Femur (tissue), 1 donor: ENCODE measurements around the gene CSTPP1.
"Not testable (repeated sequence)": the region's sequence is repeated elsewhere in the genome, so short reads cannot be mapped to it uniquely, and the experiment has no call there.

ENCODE experiments used
- DNase-seq: peaks from one replicate; pipeline ENCODE4 v3.0.0-alpha.2; 2017

The CSTPP1 gene

GRCh38 chr11:46961041-46961440 lies 24.5 kb downstream of the CSTPP1 start:
- DNase-seq: no peak

- not testable (repeated sequence) for DNase-seq
Measured at GRCh38 chr11:46961886-46962285, 25.3 kb downstream of the CSTPP1 start.

GRCh38 chr11:46963844-46964243 lies 27.3 kb downstream of the CSTPP1 start:
- no peak for DNase-seq

- no peak for DNase-seq
Measured at GRCh38 chr11:46966773-46967172, 30.2 kb downstream of the CSTPP1 start.

GRCh38 chr11:46967962-46968361 lies 31.4 kb downstream of the CSTPP1 start:
- no peak for DNase-seq

DNA sequence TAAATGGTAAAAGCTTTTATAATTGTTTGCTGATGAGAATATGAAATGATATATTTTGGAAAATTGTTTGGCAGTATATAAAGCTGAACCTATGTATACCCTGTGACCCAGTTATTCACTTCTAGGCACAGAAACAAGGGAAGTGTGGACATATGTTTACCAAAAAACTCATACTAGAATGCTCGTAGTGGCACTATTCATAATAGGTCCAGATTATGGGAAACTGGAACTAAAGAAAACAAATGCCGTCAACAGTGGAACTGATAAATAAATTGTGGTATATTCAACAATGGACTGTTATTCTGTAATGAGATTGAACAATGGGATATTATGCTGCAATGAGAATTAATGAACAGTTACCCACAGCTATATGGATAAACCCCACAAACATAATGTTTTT lies 32.8 kb downstream of the CSTPP1 start:
- DNase-seq: no peak

GRCh38 chr11:46970913-46971625 lies 34.5 kb downstream of the CSTPP1 start:
- DNase-seq: no peak

GRCh38 chr11:46972343-46972742 lies 35.8 kb downstream of the CSTPP1 start:
- no peak for DNase-seq

- DNase-seq: no peak
Measured at GRCh38 chr11:46972821-46973220, 36.3 kb downstream of the CSTPP1 start.

DNA sequence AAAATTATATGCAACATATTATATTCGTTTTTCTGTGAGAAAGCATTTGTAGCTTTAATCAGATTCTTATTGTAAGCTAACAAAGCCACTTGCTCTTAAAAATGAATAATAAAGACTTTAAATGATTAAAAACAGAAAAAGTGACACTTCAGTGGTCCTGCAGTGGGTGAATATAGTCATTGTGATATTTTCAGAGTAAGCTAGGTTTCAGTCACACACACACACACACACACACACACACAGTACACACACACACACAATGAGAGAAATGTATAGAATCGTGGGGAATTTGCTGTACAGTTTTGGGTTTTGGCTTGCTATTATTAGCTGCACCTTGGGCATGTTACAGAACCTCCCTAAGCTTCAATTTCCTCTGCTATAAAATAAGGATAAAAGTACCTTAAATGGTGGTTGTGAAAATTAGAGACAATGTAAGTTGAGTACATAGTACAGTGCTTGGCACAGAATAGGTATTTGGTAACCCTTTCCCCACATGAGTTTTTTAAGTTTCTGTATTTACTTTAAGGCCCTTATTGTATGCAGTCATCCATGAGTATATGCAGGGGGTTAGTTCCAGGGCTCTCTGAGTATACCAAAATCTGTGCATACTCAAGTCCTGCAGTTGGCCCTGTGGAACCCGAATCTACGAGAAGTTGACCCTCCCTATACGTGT lies 39.8 kb downstream of the CSTPP1 start:
- no peak for DNase-seq

GRCh38 chr11:46977038-46977813 lies 40.7 kb downstream of the CSTPP1 start:
- DNase-seq: peak; percentile 21

DNA sequence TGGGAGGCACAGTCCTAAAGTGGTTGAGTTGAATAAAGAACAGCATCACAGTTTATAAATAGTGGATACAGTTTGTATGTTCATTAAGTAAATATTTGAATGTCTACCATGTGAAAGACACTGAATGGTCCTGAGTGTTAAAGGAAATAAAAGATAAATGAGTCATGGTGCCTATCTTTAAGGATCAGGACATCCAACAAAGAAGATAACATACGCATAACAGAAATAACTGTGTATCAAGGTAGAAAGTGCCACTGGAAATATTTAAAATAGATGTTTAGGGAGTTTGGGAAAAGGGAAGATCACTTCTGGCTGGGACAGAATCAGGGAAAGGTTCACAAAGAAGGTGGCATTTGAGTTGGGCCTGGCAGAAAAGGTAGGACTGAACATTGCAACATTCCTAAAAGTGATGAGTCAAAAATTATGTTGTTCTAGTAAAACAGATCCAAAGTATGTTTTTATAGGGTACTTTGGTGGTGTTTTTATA lies 41.5 kb downstream of the CSTPP1 start:
- no peak for DNase-seq

DNA sequence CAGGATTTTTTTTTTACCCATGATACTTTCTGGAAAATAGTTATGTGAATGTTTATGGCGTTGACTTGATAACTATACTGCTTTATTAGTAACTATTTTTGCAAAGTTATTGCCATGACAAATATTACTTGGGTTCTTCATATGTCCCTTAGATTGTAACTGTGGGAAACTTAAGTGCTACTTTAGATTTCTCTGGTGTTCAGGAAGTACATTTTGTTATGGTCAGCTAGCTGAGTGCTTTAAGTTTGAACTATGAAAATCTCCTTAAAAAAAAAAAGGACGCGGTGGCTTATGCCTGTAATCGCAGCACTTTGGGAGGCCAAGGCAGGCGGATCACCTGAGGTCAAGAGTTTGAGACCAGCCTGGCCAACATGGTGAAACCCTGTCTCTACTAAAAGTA lies 42.8 kb downstream of the CSTPP1 start:
- DNase-seq: no peak

DNA sequence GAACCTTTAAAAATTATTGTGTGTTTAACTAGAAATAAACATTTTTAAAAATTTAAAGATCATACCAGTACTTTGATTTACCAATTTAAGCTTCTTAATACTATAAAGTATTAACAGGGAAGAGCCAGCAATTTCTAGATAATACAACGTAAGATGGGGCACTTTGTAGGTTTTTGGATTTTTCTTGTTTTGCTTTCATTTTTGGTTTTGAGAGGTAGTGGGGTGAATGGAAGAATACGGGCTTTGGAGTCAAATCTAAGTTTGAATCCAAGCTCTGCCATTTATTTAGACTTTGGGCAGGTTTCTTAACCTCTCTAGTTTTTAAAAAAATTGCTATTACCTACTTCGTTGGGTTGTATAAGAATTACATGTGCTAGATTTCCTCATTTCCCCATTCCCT lies 44.9 kb downstream of the CSTPP1 start:
- no peak for DNase-seq

DNA sequence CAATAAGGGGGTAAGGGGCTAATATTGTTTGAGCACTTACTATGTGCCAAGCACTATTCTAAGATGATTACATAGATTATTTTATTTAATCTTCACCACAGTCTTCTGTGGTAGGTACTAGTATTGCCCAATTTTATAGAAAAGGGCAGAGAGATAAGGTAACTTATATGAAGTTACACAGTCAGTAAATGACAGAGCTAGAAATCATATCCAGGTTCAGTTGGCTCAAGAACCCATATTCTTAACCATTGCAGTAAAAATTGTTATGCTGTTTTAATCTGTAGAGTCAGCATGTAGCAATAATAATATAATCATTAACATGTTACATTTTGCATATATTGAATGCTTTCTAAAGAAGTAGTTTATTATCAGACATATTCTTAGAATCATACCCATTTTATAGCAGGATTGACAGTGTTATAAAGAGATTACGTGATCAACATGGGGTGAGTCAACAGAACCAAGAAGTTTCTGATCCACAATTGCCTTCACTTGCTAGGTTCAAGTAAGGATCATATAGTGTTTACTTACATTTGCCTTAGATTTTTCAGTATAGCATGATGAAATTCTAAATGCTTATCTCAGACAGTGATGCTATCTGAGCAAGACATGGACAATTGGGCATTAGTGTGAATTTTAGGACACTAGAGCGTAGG lies 46.4 kb downstream of the CSTPP1 start:
- DNase-seq: no peak

- DNase-seq: no peak
Measured at GRCh38 chr11:46983598-46983997, 47.0 kb downstream of the CSTPP1 start.

- DNase-seq: no peak
Measured at GRCh38 chr11:46984548-46984947, 48.0 kb downstream of the CSTPP1 start.

DNA sequence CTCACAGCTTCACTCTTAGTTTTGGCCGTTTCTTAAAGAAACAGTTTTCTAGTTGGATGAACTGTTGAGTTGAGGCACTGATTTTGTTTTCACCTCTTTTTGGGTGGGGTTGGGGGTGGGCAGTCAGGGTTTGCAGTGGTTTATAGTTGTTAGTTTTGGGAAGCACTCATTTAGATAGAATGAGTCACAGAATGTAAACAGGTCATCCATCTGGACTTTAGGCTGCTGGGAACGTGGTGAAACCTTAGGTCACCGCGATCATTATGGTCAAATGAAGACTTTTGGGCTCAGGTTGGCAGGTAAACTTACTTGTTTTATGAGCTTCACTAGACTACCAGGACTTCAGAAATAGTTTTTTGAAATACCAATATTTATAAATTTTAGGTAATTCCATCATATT lies 48.4 kb downstream of the CSTPP1 start:
- DNase-seq: no peak

DNA sequence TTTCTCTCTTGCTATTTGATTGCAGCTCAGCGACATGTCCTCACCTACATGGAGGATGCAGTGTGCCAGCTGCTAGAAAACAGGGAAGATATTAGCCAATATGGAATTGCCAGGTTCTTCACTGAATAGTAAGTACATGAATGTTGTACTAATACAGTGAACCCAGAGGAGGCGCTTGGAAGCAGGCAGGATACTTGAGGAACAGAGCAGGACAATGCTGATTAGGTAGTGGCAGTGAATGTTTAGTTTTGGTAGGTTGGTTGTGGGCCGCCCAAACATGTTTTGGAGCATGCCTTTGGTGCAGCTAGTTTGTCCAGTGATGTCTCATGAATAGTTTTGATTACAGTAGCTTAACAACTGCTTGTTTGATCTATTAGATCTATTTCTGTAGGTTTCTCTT lies 50.6 kb downstream of the CSTPP1 start:
- no peak for DNase-seq

GRCh38 chr11:46989810-46990487 lies 53.4 kb downstream of the CSTPP1 start:
- not testable (repeated sequence) for DNase-seq

DNA sequence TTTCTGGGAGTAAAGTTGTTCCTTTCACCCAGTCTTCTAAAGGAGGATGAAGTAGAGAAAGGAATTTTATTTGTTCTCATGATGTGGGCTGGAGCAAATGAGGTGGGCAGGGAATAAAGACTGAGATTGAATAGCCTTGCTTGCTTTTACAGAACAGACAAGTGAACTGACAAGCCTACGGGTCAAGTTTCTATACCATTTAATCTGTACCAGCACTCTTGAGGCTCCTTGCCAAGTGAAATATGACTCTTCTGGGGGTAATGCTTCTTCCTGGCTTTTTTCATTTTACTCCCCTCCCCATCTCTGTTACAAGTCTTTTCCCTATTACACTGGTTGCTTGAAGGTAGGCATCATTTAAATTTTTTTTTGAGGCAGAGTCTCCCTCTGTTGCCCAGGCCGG lies 54.8 kb downstream of the CSTPP1 start:
- DNase-seq: no peak

DNA sequence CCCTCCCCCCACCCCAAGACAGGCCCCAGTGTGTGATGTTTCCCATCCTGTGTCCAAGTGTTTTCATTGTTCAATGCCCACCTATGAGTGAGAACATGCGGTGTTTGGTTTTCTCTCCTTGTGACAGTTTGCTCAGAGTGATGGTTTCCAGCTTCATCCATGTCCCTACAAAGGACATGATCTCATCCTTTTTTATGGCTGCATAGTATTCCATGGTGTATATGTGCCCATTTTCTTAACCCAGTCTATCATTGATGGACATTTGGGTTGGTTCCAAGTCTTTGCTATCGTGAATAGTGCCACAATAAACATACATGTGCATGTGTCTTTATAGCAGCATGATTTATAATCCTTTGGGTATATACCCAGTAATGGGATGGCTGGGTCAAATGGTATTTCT lies 55.8 kb downstream of the CSTPP1 start:
- DNase-seq: not testable (repeated sequence)

GRCh38 chr11:46997796-46998195 lies 61.2 kb downstream of the CSTPP1 start:
- DNase-seq: not testable (repeated sequence)
